Measurements from ENCODE around the gene NKAIN2. TPM values are rescaled to one million over a fixed set of nuclear protein-coding genes. Genes with fewer than 3 reads are reported as not detected.
"Not testable (repeated sequence)": the region's sequence is repeated elsewhere in the genome, so short reads cannot be mapped to it uniquely, and the experiment has no call there.

Gene NKAIN2
- total and polyA plus RNA-seq, 8 donors: 0.02 to 0.09 TPM; not detected in 6

GRCh38 chr6:124294574-124295200 lies 491.0 kb downstream of the NKAIN2 start:
- intact Hi-C loops (cut with DNase I): no loop called here

GRCh38 chr6:124297507-124297906 lies 493.8 kb downstream of the NKAIN2 start:
- FAIRE-seq (no peak), DNase-seq (no peak), ATAC-seq (no peak)
- no peak overlapping the region for H3K4me3 ChIP-seq
- H3K27me3 ChIP-seq: no peaks in the 10 kb centered on the region
- intact Hi-C loops (cut with DNase I): no loop called here
- WGBS, 2 donors: 56 to 69% methylated on average over 6 of the region's 6 CpGs
- H3K36me3 ChIP-seq: no peaks in the 10 kb centered on the region
- H3K27ac ChIP-seq: no peak overlapping the region
- no peaks in the 10 kb centered on the region for H3K9me3 ChIP-seq
- H3K4me1 ChIP-seq: no peaks in the 10 kb centered on the region
- TF ChIP-seq CTCF (IDR thresholded peaks at IDR 0.05): no peak

More at GRCh38 chr6:124294574-124295200, 491.0 kb downstream of the NKAIN2 start:
- DNase-seq: no peak
- no peaks in the 10 kb centered on the region for H3K9me3 ChIP-seq
- H3K27ac ChIP-seq: no peak overlapping the region
- no peaks in the 10 kb centered on the region for H3K4me1 ChIP-seq
- H3K27me3 ChIP-seq: no peaks in the 10 kb centered on the region
- no peak for ATAC-seq
- no peak for TF ChIP-seq CTCF (IDR thresholded peaks at IDR 0.05)
- no peak overlapping the region for H3K4me3 ChIP-seq
- no peaks in the 10 kb centered on the region for H3K36me3 ChIP-seq
- 79 to 83% methylated on average over 2 of the region's 2 CpGs for WGBS, 2 donors
- FAIRE-seq: no peak

- intact Hi-C loops (cut with DNase I): no loop called here
- no peaks in the 10 kb centered on the region for H3K27me3 ChIP-seq
- WGBS, 2 donors: 25 to 29% methylated on average over 1 of the region's 1 CpG
These were observed 495.1 kb downstream of the NKAIN2 start for GRCh38 chr6:124298730-124299129.

GRCh38 chr6:124300907-124301306 lies 497.2 kb downstream of the NKAIN2 start:
- H3K4me1 ChIP-seq; H3K27me3 ChIP-seq; FAIRE-seq; ATAC-seq; intact Hi-C loops (cut with DNase I); H3K9me3 ChIP-seq; DNase-seq; H3K36me3 ChIP-seq; H3K4me3 ChIP-seq; H3K27ac ChIP-seq: not testable (repeated sequence)
- 58 to 80% methylated on average over 2 of the region's 2 CpGs for WGBS, 2 donors

More at GRCh38 chr6:124298730-124299129, 495.1 kb downstream of the NKAIN2 start:
- Histone ChIP-seq H3K36me3 (no peaks in the 10 kb centered on the region), H3K4me3 (no peak overlapping the region), H3K9me3 (no peaks in the 10 kb centered on the region), H3K27ac (no peak overlapping the region), H3K4me1 (no peaks in the 10 kb centered on the region)
- DNase-seq (no peak), FAIRE-seq (no peak), ATAC-seq (no peak)
- no peak for TF ChIP-seq CTCF (IDR thresholded peaks at IDR 0.05)

- no peak for TF ChIP-seq CTCF (IDR thresholded peaks at IDR 0.05)
- Histone ChIP-seq H3K36me3 (no peaks in the 10 kb centered on the region), H3K27ac (no peak overlapping the region), H3K9me3 (no peaks in the 10 kb centered on the region), H3K27me3 (no peaks in the 10 kb centered on the region), H3K4me3 (no peak overlapping the region), H3K4me1 (no peaks in the 10 kb centered on the region)
- no peak for FAIRE-seq
- WGBS, 2 donors: 42 to 44% methylated on average over 2 of the region's 2 CpGs
- ATAC-seq: no peak
- DNase-seq: no peak
- intact Hi-C loops (cut with DNase I): no loop called here
These were observed 500.3 kb downstream of the NKAIN2 start for GRCh38 chr6:124303971-124304370.
